PC-3 (cell line): Measurements from ENCODE around the gene FCSK. TPM values are rescaled to one million over a fixed set of nuclear protein-coding genes. Genes with fewer than 3 reads are reported as not detected.
A peak's percentile ranks its signal among the peaks of the same experiment; 100 is the strongest.

Source experiments
- ATAC-seq: fragments of 200-7000 bp; cut with Tn5 transposase; 2 replicates; pipeline ENCODE4 v1.9.1; 2020; ENCODE audit warnings: mild to moderate bottlenecking, moderate library complexity
- BruUV-seq: library from RNA; stranded (reverse); fragments of 400-500 nt; replicated peaks from 2 replicates; lab custom pipeline; 2021; lab: Mats Ljungman, UMichigan
- CTCF ChIA-PET: fragments of 300-600 bp; sonication (Branson Sonifier 250); formaldehyde crosslinking; loops from one replicate; lab custom pipeline; 2022; ENCODE audit warnings: antibody characterized with exemption; lab: Charles Lee
- POLR2A ChIA-PET: fragments of 300-600 bp; sonication (Branson Sonifier 250); formaldehyde crosslinking; loops from one replicate; lab custom pipeline; 2022; ENCODE audit warnings: antibody characterized with exemption; ENCODE audit not compliant: unreplicated experiment; lab: Charles Lee
- DNase-seq: peaks from one replicate; pipeline ENCODE4 v3.0.0-alpha.2; 2015
- H2AFZ ChIP-seq: fragments of 300-600 bp; sonication (generic); 2 replicates; pipeline ENCODE4 v1.6.0; 2016; ENCODE audit warnings: antibody characterized with exemption, low read length
- H3F3A ChIP-seq: fragments of 300-600 bp; sonication (generic); one replicate; pipeline ENCODE4 v1.6.0; 2017; ENCODE audit warnings: antibody characterized with exemption, low read length, control low read depth, mild to moderate bottlenecking; ENCODE audit not compliant: unreplicated experiment
- H3K27ac ChIP-seq: fragments of 300-600 bp; sonication (generic); 2 replicates; pipeline ENCODE4 v1.5.1; 2016; ENCODE audit warnings: mild to moderate bottlenecking, low read length
- H3K27me3 ChIP-seq: fragments of 300-600 bp; sonication (generic); 2 replicates; pipeline ENCODE4 v1.6.1; 2016; ENCODE audit warnings: low read length, mixed read lengths
- H3K36me3 ChIP-seq: fragments of 300-600 bp; sonication (generic); 2 replicates; pipeline ENCODE4 v1.6.1; 2016; ENCODE audit warnings: low read depth, mixed run types, low read length, mixed read lengths
- H3K4me1 ChIP-seq: fragments of 300-600 bp; sonication (generic); 2 replicates; pipeline ENCODE4 v1.5.1; 2016; ENCODE audit warnings: low read length; ENCODE audit not compliant: insufficient read depth
- H3K4me2 ChIP-seq: fragments of 300-600 bp; sonication (generic); 2 replicates; pipeline ENCODE4 v1.6.0; 2016; ENCODE audit warnings: low read length
- H3K4me3 ChIP-seq: fragments of 300-600 bp; sonication (generic); 2 replicates; pipeline ENCODE4 v1.5.1; 2016; ENCODE audit warnings: mild to moderate bottlenecking, low read length, mixed read lengths
- H3K79me2 ChIP-seq: fragments of 300-600 bp; sonication (generic); 2 replicates; pipeline ENCODE4 v1.6.1; 2017; ENCODE audit warnings: low read length, mixed read lengths
- H3K9ac ChIP-seq: fragments of 300-600 bp; sonication (generic); 2 replicates; pipeline ENCODE4 v1.6.0; 2016; ENCODE audit warnings: mild to moderate bottlenecking, low read length
- H3K9me2 ChIP-seq: fragments of 300-600 bp; sonication (generic); replicated peaks from 2 replicates; pipeline ENCODE4 v1.6.1; 2016; ENCODE audit warnings: mixed run types, low read length, mixed read lengths
- H3K9me3 ChIP-seq: fragments of 300-600 bp; sonication (generic); 2 replicates; pipeline ENCODE4 v1.6.1; 2016; ENCODE audit warnings: low read length, mixed read lengths
- H4K20me1 ChIP-seq: fragments of 300-600 bp; sonication (generic); 2 replicates; pipeline ENCODE4 v1.6.1; 2016; ENCODE audit warnings: low read length, mixed read lengths
- CTCF ChIP-seq: fragments of 300-600 bp; sonication (generic); conservative IDR thresholded peaks from 2 replicates; pipeline ENCODE4 v1.5.1; 2017; ENCODE audit warnings: antibody characterized with exemption, low read depth, mild to moderate bottlenecking, low read length
- EZH2 ChIP-seq: fragments of 300-600 bp; sonication (generic); IDR thresholded peaks from one replicate; pipeline ENCODE4 v1.6.1; 2017; ENCODE audit warnings: antibody characterized with exemption, mild to moderate bottlenecking, low read length; ENCODE audit not compliant: unreplicated experiment
- EZH2phosphoT487 ChIP-seq: fragments of 300-600 bp; sonication (generic); IDR thresholded peaks from 2 replicates; pipeline ENCODE4 v1.6.1; 2018; ENCODE audit warnings: mild to moderate bottlenecking, antibody characterized with exemption, low read length, borderline replicate concordance
- intact Hi-C: fragments of 100-400 bp; cut with micrococcal nuclease; formaldehyde crosslinking; loops from 2 replicates; pipeline ENCODE4 v1.9.0; 2023
- total RNA-seq: library from RNA; depleted of rRNA; stranded (reverse); fragments of >200 nt; gene quantifications from 2 replicates; pipeline ENCODE4 v1.2.3, GENCODE V29; 2014

FCSK gene
- total RNA-seq, 1 experiment from 2014 or later, result 11.7 TPM

GRCh38 chr16:70434484-70435260 lies 19.7 kb upstream of the FCSK start:
- peaks cover 28% of the 10 kb centered on the region for H3K79me2 ChIP-seq
- ChIA-PET CTCF (no interaction called here), POLR2A (no interaction called here)
- TF ChIP-seq EZH2 (no peak), EZH2phosphoT487 (no peak), CTCF (no peak)
- H3K4me1 ChIP-seq, result peaks cover 34% of the 10 kb centered on the region
- H3K27ac ChIP-seq, result no peak overlapping the region
- no peaks in the 10 kb centered on the region for H3K27me3 ChIP-seq
- no peaks in the 10 kb centered on the region for H3K9me2 ChIP-seq
- H3F3A ChIP-seq, result no peaks in the 10 kb centered on the region
- H3K4me3 ChIP-seq, result no peak overlapping the region
- H3K36me3 ChIP-seq, result no peaks in the 10 kb centered on the region
- no peak for ATAC-seq
- no peak for DNase-seq
- no peak overlapping the region for H2AFZ ChIP-seq
- no peak overlapping the region for H3K9ac ChIP-seq
- no TSS peak for BruUV-seq
- H3K9me3 ChIP-seq, result no peaks in the 10 kb centered on the region
- intact Hi-C loops, result no loop called here
- H3K4me2 ChIP-seq, result no peak overlapping the region
- no peaks in the 10 kb centered on the region for H4K20me1 ChIP-seq

GRCh38 chr16:70437017-70437581 lies 17.3 kb upstream of the FCSK start:
- H3K79me2 ChIP-seq, result peaks cover 21% of the 10 kb centered on the region
- no peak for ATAC-seq
- no peaks in the 10 kb centered on the region for H3K9me3 ChIP-seq
- ChIA-PET CTCF (no interaction called here), POLR2A (no interaction called here)
- no peak overlapping the region for H3K27ac ChIP-seq
- H3K36me3 ChIP-seq, result no peaks in the 10 kb centered on the region
- no peaks in the 10 kb centered on the region for H3K27me3 ChIP-seq
- BruUV-seq, result no TSS peak
- no peak overlapping the region for H2AFZ ChIP-seq
- peaks cover 27% of the 10 kb centered on the region for H3K4me1 ChIP-seq
- no peak for TF ChIP-seq EZH2
- TF ChIP-seq CTCF, result no peak
- no peak overlapping the region for H3K4me3 ChIP-seq
- no peaks in the 10 kb centered on the region for H4K20me1 ChIP-seq
- peak overlapping the region; percentile 96 for H3K4me2 ChIP-seq
- H3K9me2 ChIP-seq, result no peaks in the 10 kb centered on the region
- no peak overlapping the region for H3K9ac ChIP-seq
- no peaks in the 10 kb centered on the region for H3F3A ChIP-seq
- DNase-seq, result no peak
- intact Hi-C loops, result no loop called here
